K562 (cell line): ENCODE measurements around the gene CPLX4. TPM values are rescaled to one million over a fixed set of nuclear protein-coding genes. Genes with fewer than 3 reads are reported as not detected.
A peak's percentile ranks its signal among the peaks of the same experiment; 100 is the strongest.

Experiments
- ATAC-seq: fragments of 200-7000 bp; cut with Tn5 transposase; 3 replicates; pipeline ENCODE4 v1.9.1; 2020; ENCODE audit warnings: moderate library complexity
- BruUV-seq: library from RNA; stranded (reverse); fragments of 400-500 nt; replicated peaks from 2 replicates; lab custom pipeline; 2021; lab: Mats Ljungman, UMichigan
- CTCF ChIA-PET: fragments of 300-600 bp; formaldehyde crosslinking; extraction: SDS; loops from one replicate; lab custom pipeline; 2021; ENCODE audit warnings: low intra/inter-chr PET ratio; lab: Yijun Ruan, JAX
- POLR2A ChIA-PET: fragments of 300-600, 350-650 bp; sonication (Branson Sonifier 250); formaldehyde crosslinking; extraction: SDS; loops from one replicate; lab custom pipeline; 2021; ENCODE audit warnings: antibody characterized with exemption, inconsistent platforms; lab: Yijun Ruan, JAX
- DNase-seq, 4 experiments: peaks; one replicate each; pipeline versions ENCODE4 v3.0.0 to v3.0.0-alpha.2; 2011 to 2018; ENCODE audit warnings: low spot score in 3 of 4, mixed read lengths in 3 of 4; ENCODE audit errors: extremely low read depth in 1 of 4
- FAIRE-seq: peaks from 2 replicates; lab custom pipeline; 2011; peaks lifted over from hg19 to GRCh38; lab: Jason Lieb, UNC
- H2AFZ ChIP-seq: 2 replicates; pipeline ENCODE4 v1.6.0; 2011; ENCODE audit warnings: low read depth, low read length, control low read depth, inconsistent platforms
- H3K27ac ChIP-seq: fragments of 200-600 bp; 3 replicates; pipeline ENCODE4 v1.8.0; 2011; ENCODE audit warnings: low read depth, mild to moderate bottlenecking, control low read depth, inconsistent platforms, low read length, moderate library complexity, mixed read lengths; ENCODE audit errors: extremely low read depth
- H3K27me3 ChIP-seq, 2 experiments: fragments of 300-600 bp in 1 of 2; 2 replicates in 1 of 2; 3 replicates in 1 of 2; pipeline versions ENCODE4 v1.6.0 to v1.8.0; 2011; ENCODE audit warnings: inconsistent platforms in 2 of 2, low read length in 2 of 2, mild to moderate bottlenecking in 1 of 2, mixed read lengths in 1 of 2, moderate library complexity in 1 of 2; ENCODE audit not compliant: control insufficient read depth in 2 of 2, insufficient read depth in 2 of 2
- H3K36me3 ChIP-seq: fragments of 300-600 bp; 3 replicates; pipeline ENCODE4 v1.8.0; 2011; ENCODE audit warnings: mild to moderate bottlenecking, low read length, inconsistent platforms; ENCODE audit not compliant: control insufficient read depth, insufficient read depth
- H3K4me1 ChIP-seq, 2 experiments: fragments of 200-600 bp in 1 of 2; replicated peaks in 1 of 2; 2 replicates in 1 of 2; 3 replicates in 1 of 2; pipeline versions ENCODE4 v1.5.1 to v1.8.0; 2011; ENCODE audit warnings: inconsistent platforms in 2 of 2, low read length in 2 of 2, mild to moderate bottlenecking in 1 of 2, mixed read lengths in 1 of 2, moderate library complexity in 1 of 2; ENCODE audit not compliant: control insufficient read depth in 2 of 2, insufficient read depth in 2 of 2
- H3K4me2 ChIP-seq: 2 replicates; pipeline ENCODE4 v1.6.1; 2011; ENCODE audit warnings: low read length, control low read depth, inconsistent platforms, mixed read lengths; ENCODE audit not compliant: insufficient read depth
- H3K4me3 ChIP-seq: fragments of 200-600 bp; sonication (generic), shearing (Covaris generic); 2 replicates; pipeline ENCODE4 v1.5.1; 2016; ENCODE audit warnings: control low read depth, inconsistent platforms
- H3K79me2 ChIP-seq: fragments of 200-600 bp; 3 replicates; pipeline ENCODE4 v1.8.0; 2011; ENCODE audit warnings: low read length, inconsistent platforms; ENCODE audit not compliant: control insufficient read depth, insufficient read depth
- H3K9ac ChIP-seq, 2 experiments: 2 replicates each; pipeline versions ENCODE4 v1.6.0 to v1.6.1; 2011; ENCODE audit warnings: low read depth in 2 of 2, low read length in 2 of 2, control low read depth in 1 of 2, inconsistent platforms in 1 of 2, mild to moderate bottlenecking in 1 of 2, mixed read lengths in 1 of 2; ENCODE audit not compliant: insufficient read depth in 1 of 2
- H3K9me1 ChIP-seq: one replicate; pipeline ENCODE4 v1.6.0; 2011; ENCODE audit warnings: inconsistent platforms, mild to moderate bottlenecking, low read length, moderate library complexity; ENCODE audit not compliant: control insufficient read depth, insufficient read depth
- H3K9me3 ChIP-seq: replicated peaks from 2 replicates; pipeline ENCODE4 v1.5.1; 2011; ENCODE audit warnings: low read depth, low read length, inconsistent platforms; ENCODE audit not compliant: control insufficient read depth, insufficient read depth
- H4K20me1 ChIP-seq: replicated peaks from 2 replicates; pipeline ENCODE4 v1.6.1; 2011; ENCODE audit warnings: low read length, inconsistent platforms, mixed read lengths; ENCODE audit not compliant: control insufficient read depth, insufficient read depth
- CBX2 ChIP-seq: fragments of 200-600 bp; sonication (generic); IDR thresholded peaks from one replicate; pipeline ENCODE4 v1.6.1; 2012; ENCODE audit warnings: mild to moderate bottlenecking, low read length, inconsistent platforms; ENCODE audit not compliant: insufficient read depth, poor library complexity, severe bottlenecking
- NRF1 ChIP-seq, 2 experiments: fragments of 450-650 bp; IDR thresholded peaks in 1 of 2; conservative IDR thresholded peaks in 1 of 2; 2 replicates each; pipeline ENCODE4 v1.6.1; 2014; ENCODE audit warnings: mild to moderate bottlenecking in 2 of 2
- POLR2AphosphoS5 ChIP-seq: IDR thresholded peaks from 2 replicates; pipeline ENCODE4 v1.6.1; 2011; ENCODE audit warnings: mild to moderate bottlenecking, low read depth, low read length, moderate library complexity; ENCODE audit not compliant: control insufficient read depth, insufficient read depth
- SMARCA4 ChIP-seq: fragments of 450-650 bp; IDR thresholded peaks from 2 replicates; pipeline ENCODE4 v1.6.1; 2016
- TAF15 ChIP-seq: fragments of 200-400 bp; formaldehyde crosslinking; IDR thresholded peaks from 2 replicates; pipeline ENCODE4 v1.6.1; 2017; ENCODE audit warnings: mild to moderate bottlenecking, low read depth, low read length, moderate library complexity
- TRIM28 ChIP-seq: fragments of 450-650 bp; IDR thresholded peaks from 2 replicates; pipeline ENCODE4 v1.6.1; 2017
- ZC3H11A ChIP-seq: IDR thresholded peaks from 2 replicates; pipeline ENCODE4 v1.6.1; 2012; ENCODE audit warnings: low read depth, low read length, improper control_type of control experiment
- WGBS: fragments of 100-300 bp; shearing (Covaris generic); methylation state at CpG from one replicate; pipeline ENCODE4 v1.1.6; 2016; ENCODE audit warnings: low coverage, mixed read lengths; ENCODE audit not compliant: insufficient coverage; ENCODE audit errors: missing lambda C conversion rate; 5-methylcytosine and 5-hydroxymethylcytosine counted together
- in situ Hi-C: fragments of 300-500 bp; cut with MboI; formaldehyde crosslinking; loops from 4 replicates; pipeline ENCODE4 v1.15.0; 2018; ENCODE audit warnings: inconsistent platforms, mixed read lengths
- intact Hi-C: fragments of 100-400 bp; cut with micrococcal nuclease; formaldehyde crosslinking; loops from 2 replicates; pipeline ENCODE4 v1.14.2; 2022
- polyA plus RNA-seq, 8 experiments: library from polyadenylated mRNA; depleted of rRNA in 4 of 8; stranded (reverse) in 5 of 8; unstranded in 3 of 8; fragments of >200 nt; fragmentation: Nextera tagmentation in 2 of 8; fragmentation: Illumina TruSeq in 1 of 8; extraction: Ambion mirVana in 2 of 8; extraction: Trizol in 1 of 8; gene quantifications; 2 replicates each; pipeline versions ENCODE4 v1.2.1 to v1.2.3, GENCODE V29; 2011 to 2014; ENCODE audit warnings: inconsistent platforms in 1 of 8, missing spikeins in 1 of 8
- total RNA-seq, 7 experiments: library from RNA; depleted of rRNA in 6 of 7; stranded (reverse); fragments of >200 nt in 6 of 7; fragmentation: Illumina TruSeq in 2 of 7; extraction: Trizol in 2 of 7; gene quantifications; 2 replicates each; pipeline versions ENCODE4 v1.2.1 to v1.2.3, GENCODE V29; 2011 to 2021; ENCODE audit warnings: low replicate concordance in 1 of 7
- TF ChIP-seq, protein P1 (sequence below): fragments of 450-650 bp; formaldehyde crosslinking; IDR thresholded peaks from 2 replicates; pipeline ENCODE4 v1.4.0; 2020; ENCODE audit warnings: mild to moderate bottlenecking, moderate library complexity
- TF ChIP-seq, protein P2 (sequence below): fragments of 450-650 bp; IDR thresholded peaks from 2 replicates; pipeline ENCODE4 v1.6.1; 2016; ENCODE audit warnings: missing biosample characterization, missing genetic modification characterization
- TF ChIP-seq, protein P3 (sequence below): sonication (generic); formaldehyde crosslinking; IDR thresholded peaks from 2 replicates; pipeline ENCODE4 v1.8.1; 2023; ENCODE audit warnings: mild to moderate bottlenecking, missing genetic modification reagents

Gene CPLX4
- total and polyA plus RNA-seq, 9 of the 15 experiments (the other 6 are each of a cell fraction or from before 2014, with no cell fraction given), result not detected

GRCh38 chr18:59282341-59282740 lies 36.1 kb downstream of the CPLX4 start:
- Histone ChIP-seq H3K27me3 (peaks cover 5 to 8% of the 10 kb centered on the region in 2 experiments; a peak in 2 of 5 replicates), H3K4me3 (no peak overlapping the region), H3K4me2 (no peak overlapping the region), H3K36me3 (no peaks in the 10 kb centered on the region), H3K9me1 (no peaks in the 10 kb centered on the region), H4K20me1 (no peaks in the 10 kb centered on the region), H3K79me2 (no peaks in the 10 kb centered on the region), H3K4me1 (no peaks in the 10 kb centered on the region), H2AFZ (no peak overlapping the region), H3K9me3 (no peaks in the 10 kb centered on the region), H3K9ac (no peak overlapping the region), H3K27ac (no peak overlapping the region)
- no peak for FAIRE-seq
- ATAC-seq, result no peak
- no peak for TF ChIP-seq SMARCA4
- TF ChIP-seq NRF1 (conservative IDR thresholded peaks at IDR 0.05 in 1 of 2, IDR thresholded peaks at IDR 0.05 in 1 of 2), result peak; percentile 52 to 56; a peak in 3 of 4 replicates
- CTCF ChIA-PET, result no interaction called here
- WGBS, result 0% methylated on average over 11 of the region's 11 CpGs
- intact Hi-C loops, result no loop called here
- no TSS peak for BruUV-seq
- DNase-seq, result no peak
- in situ Hi-C loops, result no loop called here
- POLR2A ChIA-PET, result interaction anchor here (0.8 kb wide), 1 partner anchor 555 kb away, joined by 3 read pairs; no protein-coding TSS in a partner anchor

- BruUV-seq, result no TSS peak
- Histone ChIP-seq H3K4me1 (no peaks in the 10 kb centered on the region), H3K79me2 (no peaks in the 10 kb centered on the region), H3K27ac (no peak overlapping the region), H3K9ac (no peak overlapping the region), H2AFZ (no peak overlapping the region), H3K27me3 (peaks cover 3 to 14% of the 10 kb centered on the region in 2 experiments; a peak in 2 of 5 replicates), H4K20me1 (no peaks in the 10 kb centered on the region), H3K9me1 (no peaks in the 10 kb centered on the region), H3K36me3 (no peaks in the 10 kb centered on the region), H3K9me3 (no peaks in the 10 kb centered on the region), H3K4me2 (no peak overlapping the region), H3K4me3 (no peak overlapping the region)
- in situ Hi-C loops, result no loop called here
- ATAC-seq, result no peak
- ChIA-PET CTCF (interaction anchor here (0.7 kb wide), 1 partner anchor 32 kb away, joined by 5 read pairs; no protein-coding TSS in a partner anchor), POLR2A (no interaction called here)
- intact Hi-C loops, result no loop called here
- WGBS, result 0% methylated on average over 1 of the region's 1 CpG
- no peak for DNase-seq
- FAIRE-seq, result no peak
- TF ChIP-seq, protein P1, sequence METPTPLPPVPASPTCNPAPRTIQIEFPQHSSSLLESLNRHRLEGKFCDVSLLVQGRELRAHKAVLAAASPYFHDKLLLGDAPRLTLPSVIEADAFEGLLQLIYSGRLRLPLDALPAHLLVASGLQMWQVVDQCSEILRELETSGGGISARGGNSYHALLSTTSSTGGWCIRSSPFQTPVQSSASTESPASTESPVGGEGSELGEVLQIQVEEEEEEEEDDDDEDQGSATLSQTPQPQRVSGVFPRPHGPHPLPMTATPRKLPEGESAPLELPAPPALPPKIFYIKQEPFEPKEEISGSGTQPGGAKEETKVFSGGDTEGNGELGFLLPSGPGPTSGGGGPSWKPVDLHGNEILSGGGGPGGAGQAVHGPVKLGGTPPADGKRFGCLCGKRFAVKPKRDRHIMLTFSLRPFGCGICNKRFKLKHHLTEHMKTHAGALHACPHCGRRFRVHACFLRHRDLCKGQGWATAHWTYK (CRISPR knock-in tag), result no peak
- TF ChIP-seq POLR2AphosphoS5 (no peak), CBX2 (no peak), TRIM28 (no peak), ZC3H11A (no peak), TAF15 (no peak)
- TF ChIP-seq, protein P2, sequence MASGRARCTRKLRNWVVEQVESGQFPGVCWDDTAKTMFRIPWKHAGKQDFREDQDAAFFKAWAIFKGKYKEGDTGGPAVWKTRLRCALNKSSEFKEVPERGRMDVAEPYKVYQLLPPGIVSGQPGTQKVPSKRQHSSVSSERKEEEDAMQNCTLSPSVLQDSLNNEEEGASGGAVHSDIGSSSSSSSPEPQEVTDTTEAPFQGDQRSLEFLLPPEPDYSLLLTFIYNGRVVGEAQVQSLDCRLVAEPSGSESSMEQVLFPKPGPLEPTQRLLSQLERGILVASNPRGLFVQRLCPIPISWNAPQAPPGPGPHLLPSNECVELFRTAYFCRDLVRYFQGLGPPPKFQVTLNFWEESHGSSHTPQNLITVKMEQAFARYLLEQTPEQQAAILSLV, result no peak
- TF ChIP-seq, protein P3, sequence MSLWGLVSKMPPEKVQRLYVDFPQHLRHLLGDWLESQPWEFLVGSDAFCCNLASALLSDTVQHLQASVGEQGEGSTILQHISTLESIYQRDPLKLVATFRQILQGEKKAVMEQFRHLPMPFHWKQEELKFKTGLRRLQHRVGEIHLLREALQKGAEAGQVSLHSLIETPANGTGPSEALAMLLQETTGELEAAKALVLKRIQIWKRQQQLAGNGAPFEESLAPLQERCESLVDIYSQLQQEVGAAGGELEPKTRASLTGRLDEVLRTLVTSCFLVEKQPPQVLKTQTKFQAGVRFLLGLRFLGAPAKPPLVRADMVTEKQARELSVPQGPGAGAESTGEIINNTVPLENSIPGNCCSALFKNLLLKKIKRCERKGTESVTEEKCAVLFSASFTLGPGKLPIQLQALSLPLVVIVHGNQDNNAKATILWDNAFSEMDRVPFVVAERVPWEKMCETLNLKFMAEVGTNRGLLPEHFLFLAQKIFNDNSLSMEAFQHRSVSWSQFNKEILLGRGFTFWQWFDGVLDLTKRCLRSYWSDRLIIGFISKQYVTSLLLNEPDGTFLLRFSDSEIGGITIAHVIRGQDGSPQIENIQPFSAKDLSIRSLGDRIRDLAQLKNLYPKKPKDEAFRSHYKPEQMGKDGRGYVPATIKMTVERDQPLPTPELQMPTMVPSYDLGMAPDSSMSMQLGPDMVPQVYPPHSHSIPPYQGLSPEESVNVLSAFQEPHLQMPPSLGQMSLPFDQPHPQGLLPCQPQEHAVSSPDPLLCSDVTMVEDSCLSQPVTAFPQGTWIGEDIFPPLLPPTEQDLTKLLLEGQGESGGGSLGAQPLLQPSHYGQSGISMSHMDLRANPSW (CRISPR knock-in tag), result no peak
Observed at GRCh38 chr18:59279722-59280121, 38.7 kb downstream of the CPLX4 start.
